Neutrophil (primary cell): ENCODE results near the gene SURF1.

Source experiments
- H3K27ac ChIP-seq: fragments of 200-600 bp; sonication (generic); 2 replicates; pipeline ENCODE4 v1.5.1; 2016; ENCODE audit warnings: mild to moderate bottlenecking, moderate library complexity
- H3K27me3 ChIP-seq: fragments of 200-600 bp; sonication (generic); 2 replicates; pipeline ENCODE4 v1.6.0; 2016; ENCODE audit warnings: mild to moderate bottlenecking
- H3K36me3 ChIP-seq: fragments of 200-600 bp; sonication (generic); 2 replicates; pipeline ENCODE4 v1.5.1; 2017
- H3K4me1 ChIP-seq, 2 experiments: fragments of 200-600 bp in 1 of 2; sonication (generic) in 1 of 2; 1 replicate in 1 of 2; 2 replicates in 1 of 2; pipeline versions ENCODE4 v1.5.1 to v1.6.1; 2013 to 2016; ENCODE audit warnings: low read depth in 1 of 2, low read length in 1 of 2, mild to moderate bottlenecking in 1 of 2, moderate library complexity in 1 of 2; ENCODE audit not compliant: control insufficient read depth in 1 of 2, insufficient read depth in 1 of 2
- H3K4me3 ChIP-seq, 2 experiments: fragments of 200-600 bp in 1 of 2; sonication (generic) in 1 of 2; 1 replicate in 1 of 2; 2 replicates in 1 of 2; pipeline ENCODE4 v1.5.1; 2013 to 2016; ENCODE audit warnings: low read depth in 1 of 2, low read length in 1 of 2, mild to moderate bottlenecking in 1 of 2, moderate library complexity in 1 of 2
- H3K9me3 ChIP-seq: fragments of 200-600 bp; sonication (generic); 2 replicates; pipeline ENCODE4 v1.5.1; 2016
- CTCF ChIP-seq: fragments of 200-600 bp; sonication (generic); IDR thresholded peaks from 2 replicates; pipeline ENCODE4 v1.5.1; 2016; ENCODE audit warnings: antibody characterized with exemption

SURF1 gene

DNA sequence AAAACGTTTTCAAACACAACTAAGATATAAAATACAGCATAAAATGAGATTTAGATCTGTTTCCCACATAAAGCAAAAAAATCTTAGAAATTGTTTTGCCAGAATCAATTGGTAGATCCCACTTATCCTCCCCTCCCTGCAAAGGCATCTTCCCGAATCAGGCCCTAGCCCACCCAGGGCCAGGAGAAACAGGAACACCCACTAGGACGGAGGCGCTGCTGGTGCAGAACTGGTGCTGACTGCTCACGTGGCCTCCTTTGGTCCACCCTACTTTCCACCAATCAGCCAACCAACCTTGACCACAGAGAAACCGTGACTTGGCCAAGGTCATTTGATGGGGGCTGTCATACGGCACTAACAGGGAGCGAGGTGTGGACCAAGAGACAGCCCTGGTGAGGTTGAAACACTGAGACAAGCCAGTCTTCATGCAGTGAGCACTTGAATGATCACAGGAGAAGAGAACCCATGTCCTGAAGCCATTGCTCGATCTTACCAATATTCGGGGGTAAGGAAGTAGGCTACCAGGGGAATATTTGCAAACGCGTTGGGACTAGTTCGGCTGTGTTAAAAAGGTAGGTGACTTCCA is 5.3 kb upstream of the SURF1 start:
- peaks cover 7 to 12% of the 10 kb centered on the region in 2 experiments for H3K4me1 ChIP-seq
- H3K36me3 ChIP-seq: peaks cover 73% of the 10 kb centered on the region
- H3K4me3 ChIP-seq: no peak overlapping the region
- no peak for TF ChIP-seq CTCF
- H3K9me3 ChIP-seq: no peaks in the 10 kb centered on the region
- no peak overlapping the region for H3K27ac ChIP-seq
- H3K27me3 ChIP-seq: no peaks in the 10 kb centered on the region

GRCh38 chr9:133360400-133361393 is 4.4 kb upstream of the SURF1 start:
- no peaks in the 10 kb centered on the region for H3K9me3 ChIP-seq
- H3K27ac ChIP-seq: no peak overlapping the region
- peaks cover 64% of the 10 kb centered on the region for H3K36me3 ChIP-seq
- H3K4me3 ChIP-seq: no peak overlapping the region
- H3K27me3 ChIP-seq: no peaks in the 10 kb centered on the region
- TF ChIP-seq CTCF: no peak
- peaks cover 11 to 16% of the 10 kb centered on the region in 2 experiments for H3K4me1 ChIP-seq

GRCh38 chr9:133359399-133360175 is 3.3 kb upstream of the SURF1 start:
- Histone ChIP-seq H3K9me3 (no peaks in the 10 kb centered on the region), H3K4me3 (no peak overlapping the region), H3K36me3 (peaks cover 53% of the 10 kb centered on the region), H3K4me1 (peaks cover 22 to 27% of the 10 kb centered on the region in 2 experiments), H3K27ac (no peak overlapping the region), H3K27me3 (no peaks in the 10 kb centered on the region)
- no peak for TF ChIP-seq CTCF

GRCh38 chr9:133357656-133358055 is 1.4 kb upstream of the SURF1 start:
- no peaks in the 10 kb centered on the region for H3K9me3 ChIP-seq
- no peak overlapping the region for H3K27ac ChIP-seq
- no peak overlapping the region for H3K4me3 ChIP-seq
- peaks cover 47% of the 10 kb centered on the region for H3K36me3 ChIP-seq
- H3K27me3 ChIP-seq: no peaks in the 10 kb centered on the region
- TF ChIP-seq CTCF: no peak
- H3K4me1 ChIP-seq: peaks cover 24 to 30% of the 10 kb centered on the region in 2 experiments

DNA sequence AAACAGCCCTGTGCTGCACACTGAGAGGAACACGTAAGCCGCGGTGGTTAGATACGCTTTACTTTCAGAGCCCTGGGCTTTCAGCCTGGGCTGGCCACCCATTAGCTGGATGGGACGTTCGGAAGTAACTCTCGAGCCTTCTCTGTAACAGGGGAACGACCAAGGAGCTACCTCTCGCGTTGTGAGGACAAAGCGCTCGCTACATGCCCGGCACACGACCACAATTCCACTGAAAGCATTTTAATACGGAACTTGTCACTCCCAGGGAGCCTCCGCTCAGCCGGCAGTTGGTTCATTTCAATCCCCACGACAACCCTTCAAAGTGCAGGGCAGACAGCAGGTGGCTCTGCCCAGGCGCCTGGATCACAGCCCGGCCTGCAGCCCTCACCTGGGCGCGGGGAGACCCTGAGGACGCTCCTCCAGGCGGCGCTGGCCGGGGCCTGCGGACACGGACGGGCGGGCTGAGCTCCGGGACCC is 368 bp downstream of the SURF1 start:
- Histone ChIP-seq H3K4me3 (peak overlapping the region; percentile 79 to 82), H3K27me3 (no peaks in the 10 kb centered on the region), H3K9me3 (no peaks in the 10 kb centered on the region), H3K4me1 (peaks cover 24 to 30% of the 10 kb centered on the region in 2 experiments), H3K36me3 (peaks cover 47% of the 10 kb centered on the region), H3K27ac (peak overlapping the region; percentile 84)
- TF ChIP-seq CTCF: no peak
